ENCODE data around the gene TENM3. TPM values are rescaled to one million over a fixed set of nuclear protein-coding genes. Genes with fewer than 3 reads are reported as not detected.

Gene TENM3
- total RNA-seq, 1 donor from 2014 or later: 106 TPM

GRCh38 chr4:182205306-182205705 is 37.9 kb upstream of the TENM3 start:
- H3K4me3 Mint-ChIP-seq: no peak overlapping the region
- no peaks in the 10 kb centered on the region for H3K27me3 Mint-ChIP-seq (ENCODE audit: low read depth)
- no peak for DNase-seq (ENCODE audit: low spot score in 2 of 2, unreplicated experiment in 2 of 2)
- no peaks in the 10 kb centered on the region for H3K9me3 Mint-ChIP-seq
- TF ChIP-seq CTCF (IDR thresholded peaks at IDR 0.05; ENCODE audit: unreplicated experiment): no peak
- no peak overlapping the region for H3K27ac Mint-ChIP-seq
- no peaks in the 10 kb centered on the region for H3K36me3 Mint-ChIP-seq
- H3K4me1 Mint-ChIP-seq: peaks cover 59% of the 10 kb centered on the region

- H3K4me1 Mint-ChIP-seq: peaks cover 59% of the 10 kb centered on the region
- no peaks in the 10 kb centered on the region for H3K36me3 Mint-ChIP-seq
- no peak overlapping the region for H3K27ac Mint-ChIP-seq
Measured at GRCh38 chr4:182206266-182206665, 36.9 kb upstream of the TENM3 start.

GRCh38 chr4:182206916-182207315 is 36.3 kb upstream of the TENM3 start:
- no peaks in the 10 kb centered on the region for H3K27me3 Mint-ChIP-seq (ENCODE audit: low read depth)
- peaks cover 59% of the 10 kb centered on the region for H3K4me1 Mint-ChIP-seq
- no peak for DNase-seq (ENCODE audit: low spot score in 2 of 2, unreplicated experiment in 2 of 2)
- no peak for TF ChIP-seq CTCF (IDR thresholded peaks at IDR 0.05; ENCODE audit: unreplicated experiment)
- H3K9me3 Mint-ChIP-seq: no peaks in the 10 kb centered on the region
- no peak overlapping the region for H3K27ac Mint-ChIP-seq
- no peaks in the 10 kb centered on the region for H3K36me3 Mint-ChIP-seq
- H3K4me3 Mint-ChIP-seq: no peak overlapping the region

More at GRCh38 chr4:182206266-182206665, 36.9 kb upstream of the TENM3 start:
- Mint-ChIP-seq H3K4me3 (no peak overlapping the region), H3K27me3 (ENCODE audit: low read depth) (no peaks in the 10 kb centered on the region), H3K9me3 (no peaks in the 10 kb centered on the region)
- no peak for DNase-seq (ENCODE audit: low spot score in 2 of 2, unreplicated experiment in 2 of 2)
- TF ChIP-seq CTCF (IDR thresholded peaks at IDR 0.05; ENCODE audit: unreplicated experiment): no peak

GRCh38 chr4:182207830-182208396 is 35.3 kb upstream of the TENM3 start:
- peaks cover 69% of the 10 kb centered on the region for H3K4me1 Mint-ChIP-seq
- TF ChIP-seq CTCF (IDR thresholded peaks at IDR 0.05; ENCODE audit: unreplicated experiment): no peak
- no peak for DNase-seq (ENCODE audit: low spot score in 2 of 2, unreplicated experiment in 2 of 2)
- H3K9me3 Mint-ChIP-seq: no peaks in the 10 kb centered on the region
- H3K27me3 Mint-ChIP-seq (ENCODE audit: low read depth): no peaks in the 10 kb centered on the region
- H3K27ac Mint-ChIP-seq: peak overlapping the region; percentile 93
- no peaks in the 10 kb centered on the region for H3K36me3 Mint-ChIP-seq
- peak overlapping the region; percentile 3 for H3K4me3 Mint-ChIP-seq

GRCh38 chr4:182208526-182209050 is 34.6 kb upstream of the TENM3 start:
- Mint-ChIP-seq H3K4me1 (peaks cover 71% of the 10 kb centered on the region), H3K27me3 (ENCODE audit: low read depth) (no peaks in the 10 kb centered on the region), H3K27ac (peak overlapping the region; percentile 93), H3K36me3 (no peaks in the 10 kb centered on the region), H3K4me3 (no peak overlapping the region), H3K9me3 (no peaks in the 10 kb centered on the region)
- no peak for TF ChIP-seq CTCF (IDR thresholded peaks at IDR 0.05; ENCODE audit: unreplicated experiment)
- DNase-seq (ENCODE audit: low spot score in 2 of 2, unreplicated experiment in 2 of 2): no peak

Data from mesothelial cell of epicardium (in vitro differentiated cells).